ENCODE results near the gene LUC7L. TPM values are rescaled to one million over a fixed set of nuclear protein-coding genes. Genes with fewer than 3 reads are reported as not detected.

The LUC7L gene
- total RNA-seq, 2 donors from 2014 or later: 101 to 171 TPM

DNA sequence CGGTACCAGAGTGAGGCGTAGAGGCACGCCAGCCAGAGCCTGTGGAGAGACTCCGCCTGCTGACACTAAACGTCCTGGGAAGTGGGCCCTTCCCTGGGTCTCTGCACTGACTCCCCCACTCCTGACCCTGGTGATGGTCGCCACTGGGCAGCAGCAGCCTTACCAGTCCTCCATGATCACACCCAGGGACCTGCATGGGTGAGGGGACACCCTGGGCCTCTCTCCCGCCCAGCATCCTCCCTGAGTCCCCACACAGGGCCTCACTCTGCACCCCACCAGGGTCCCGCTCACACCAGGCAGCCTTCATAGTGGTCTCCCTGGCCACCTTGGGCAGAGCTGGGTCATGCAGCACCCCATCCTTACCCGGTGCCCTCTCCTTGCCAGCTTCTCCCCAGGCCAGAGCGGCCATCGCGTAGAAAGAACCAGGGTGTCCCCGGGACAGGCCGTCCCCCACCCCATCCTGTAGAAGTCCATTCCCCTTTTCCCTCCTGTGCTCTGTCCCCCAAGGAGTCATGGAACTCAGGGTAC, 35.8 kb upstream of the LUC7L start:
- Histone ChIP-seq H3K36me3 (peaks cover 30% of the 10 kb centered on the region), H3K9me3 (no peaks in the 10 kb centered on the region), H3K4me1 (ENCODE audit: control insufficient read depth in 1 of 2, low read depth in 2 of 2) (no peaks in the 10 kb centered on the region), H3K27ac (no peak overlapping the region), H3K27me3 (replicated peaks; ENCODE audit: insufficient read depth) (no peaks in the 10 kb centered on the region), H3K4me3 (no peak overlapping the region)
- DNase-seq (ENCODE audit: low spot score) (no peak), ATAC-seq (ENCODE audit: insufficient number of reproducible peaks, low FRiP score, low read depth) (no peak)
- TF ChIP-seq, protein P1, sequence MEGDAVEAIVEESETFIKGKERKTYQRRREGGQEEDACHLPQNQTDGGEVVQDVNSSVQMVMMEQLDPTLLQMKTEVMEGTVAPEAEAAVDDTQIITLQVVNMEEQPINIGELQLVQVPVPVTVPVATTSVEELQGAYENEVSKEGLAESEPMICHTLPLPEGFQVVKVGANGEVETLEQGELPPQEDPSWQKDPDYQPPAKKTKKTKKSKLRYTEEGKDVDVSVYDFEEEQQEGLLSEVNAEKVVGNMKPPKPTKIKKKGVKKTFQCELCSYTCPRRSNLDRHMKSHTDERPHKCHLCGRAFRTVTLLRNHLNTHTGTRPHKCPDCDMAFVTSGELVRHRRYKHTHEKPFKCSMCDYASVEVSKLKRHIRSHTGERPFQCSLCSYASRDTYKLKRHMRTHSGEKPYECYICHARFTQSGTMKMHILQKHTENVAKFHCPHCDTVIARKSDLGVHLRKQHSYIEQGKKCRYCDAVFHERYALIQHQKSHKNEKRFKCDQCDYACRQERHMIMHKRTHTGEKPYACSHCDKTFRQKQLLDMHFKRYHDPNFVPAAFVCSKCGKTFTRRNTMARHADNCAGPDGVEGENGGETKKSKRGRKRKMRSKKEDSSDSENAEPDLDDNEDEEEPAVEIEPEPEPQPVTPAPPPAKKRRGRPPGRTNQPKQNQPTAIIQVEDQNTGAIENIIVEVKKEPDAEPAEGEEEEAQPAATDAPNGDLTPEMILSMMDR (IDR thresholded peaks at IDR 0.05): no peak

DNA sequence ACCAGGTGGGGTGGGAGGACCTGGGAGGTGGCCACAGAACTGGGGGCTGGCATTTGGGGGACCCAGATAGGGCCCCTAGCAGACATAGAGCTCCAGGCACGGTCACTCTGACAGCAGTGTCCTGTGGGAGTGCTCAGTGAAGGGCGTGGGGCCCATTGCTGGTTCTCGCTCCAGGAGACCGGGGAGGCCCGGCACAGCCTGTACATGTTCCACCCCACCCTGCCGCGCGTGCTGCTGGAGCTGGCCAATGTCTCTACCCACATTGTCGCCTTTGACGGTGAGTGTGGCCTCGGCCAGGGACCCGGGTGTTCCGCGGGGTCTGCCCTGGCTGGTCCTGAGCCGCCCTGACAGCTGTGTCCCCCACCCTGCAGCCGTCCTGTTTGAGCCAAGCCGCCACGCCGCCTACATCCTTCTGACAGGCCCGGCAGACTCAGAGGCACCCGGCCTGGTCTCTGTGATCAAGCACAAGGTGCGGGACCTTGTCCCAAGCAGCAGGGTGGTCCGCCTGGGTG, 35.2 kb upstream of the LUC7L start:
- peaks cover 34% of the 10 kb centered on the region for H3K36me3 ChIP-seq
- ATAC-seq (ENCODE audit: insufficient number of reproducible peaks, low FRiP score, low read depth) (no peak), DNase-seq (ENCODE audit: low spot score) (no peak)
- no peaks in the 10 kb centered on the region for H3K9me3 ChIP-seq
- TF ChIP-seq, protein P1 (IDR thresholded peaks at IDR 0.05): no peak
- no peak overlapping the region for H3K4me3 ChIP-seq
- H3K4me1 ChIP-seq (ENCODE audit: control insufficient read depth in 1 of 2, low read depth in 2 of 2): no peaks in the 10 kb centered on the region
- H3K27me3 ChIP-seq (replicated peaks; ENCODE audit: insufficient read depth): no peaks in the 10 kb centered on the region
- H3K27ac ChIP-seq: no peak overlapping the region

DNA sequence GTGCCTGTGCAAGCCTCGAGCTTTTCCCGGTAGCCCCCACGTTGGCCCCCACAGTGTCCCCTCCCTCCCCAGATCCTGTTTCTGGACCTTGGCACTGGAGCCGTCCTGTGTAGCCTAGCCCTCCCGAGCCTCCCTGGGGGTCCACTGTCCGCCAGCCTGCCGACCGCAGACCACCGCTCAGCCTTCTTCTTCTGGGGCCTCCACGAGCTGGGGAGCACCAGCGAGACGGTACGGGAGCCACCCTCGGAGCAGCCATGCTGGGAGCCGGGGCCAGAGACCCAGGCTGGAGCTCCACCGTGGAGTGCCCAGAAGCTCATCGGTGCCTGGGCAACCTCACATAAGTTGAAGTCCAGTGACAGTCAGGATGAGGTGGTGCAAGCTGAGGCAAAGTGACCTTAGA, 34.7 kb upstream of the LUC7L start:
- ATAC-seq (ENCODE audit: insufficient number of reproducible peaks, low FRiP score, low read depth): no peak
- H3K4me3 ChIP-seq: no peak overlapping the region
- no peaks in the 10 kb centered on the region for H3K4me1 ChIP-seq (ENCODE audit: control insufficient read depth in 1 of 2, low read depth in 2 of 2)
- no peaks in the 10 kb centered on the region for H3K9me3 ChIP-seq
- no peaks in the 10 kb centered on the region for H3K27me3 ChIP-seq (replicated peaks; ENCODE audit: insufficient read depth)
- no peak for DNase-seq (ENCODE audit: low spot score)
- TF ChIP-seq, protein P1 (IDR thresholded peaks at IDR 0.05): no peak
- H3K36me3 ChIP-seq: peaks cover 40% of the 10 kb centered on the region
- no peak overlapping the region for H3K27ac ChIP-seq

DNA sequence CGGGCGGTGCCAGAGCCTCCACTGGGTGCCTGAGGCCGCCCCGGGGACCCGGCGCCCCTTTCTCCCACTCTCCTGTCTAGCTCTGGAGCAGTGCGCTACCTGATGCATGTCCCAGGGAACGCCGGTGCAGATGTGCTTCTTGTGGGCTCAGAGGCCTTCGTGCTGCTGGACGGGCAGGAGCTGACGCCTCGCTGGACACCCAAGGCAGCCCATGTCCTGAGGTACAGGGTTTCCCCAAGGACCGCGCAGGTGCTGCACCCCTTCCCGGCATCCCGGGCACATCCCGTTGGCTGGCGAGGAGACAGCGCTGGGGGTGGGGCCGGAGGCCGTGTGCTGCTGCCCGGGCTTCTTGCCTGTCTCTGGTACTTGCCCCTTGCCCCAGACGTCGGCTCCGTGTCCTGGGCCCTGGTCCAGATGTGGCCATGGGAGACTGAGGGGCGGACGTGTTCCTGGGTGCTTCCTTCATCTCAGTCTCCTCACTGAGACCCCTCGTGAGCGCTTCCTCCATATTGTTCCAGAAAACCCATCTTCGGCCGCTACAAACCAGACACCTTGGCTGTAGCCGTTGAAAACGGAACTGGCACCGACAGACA, 34.0 kb upstream of the LUC7L start:
- H3K9me3 ChIP-seq: no peaks in the 10 kb centered on the region
- H3K4me3 ChIP-seq: no peak overlapping the region
- no peaks in the 10 kb centered on the region for H3K4me1 ChIP-seq (ENCODE audit: control insufficient read depth in 1 of 2, low read depth in 2 of 2)
- TF ChIP-seq, protein P1 (IDR thresholded peaks at IDR 0.05): no peak
- H3K27me3 ChIP-seq (replicated peaks; ENCODE audit: insufficient read depth): no peaks in the 10 kb centered on the region
- H3K27ac ChIP-seq: no peak overlapping the region
- ATAC-seq (ENCODE audit: insufficient number of reproducible peaks, low FRiP score, low read depth) (no peak), DNase-seq (ENCODE audit: low spot score) (no peak)
- peaks cover 41% of the 10 kb centered on the region for H3K36me3 ChIP-seq

DNA sequence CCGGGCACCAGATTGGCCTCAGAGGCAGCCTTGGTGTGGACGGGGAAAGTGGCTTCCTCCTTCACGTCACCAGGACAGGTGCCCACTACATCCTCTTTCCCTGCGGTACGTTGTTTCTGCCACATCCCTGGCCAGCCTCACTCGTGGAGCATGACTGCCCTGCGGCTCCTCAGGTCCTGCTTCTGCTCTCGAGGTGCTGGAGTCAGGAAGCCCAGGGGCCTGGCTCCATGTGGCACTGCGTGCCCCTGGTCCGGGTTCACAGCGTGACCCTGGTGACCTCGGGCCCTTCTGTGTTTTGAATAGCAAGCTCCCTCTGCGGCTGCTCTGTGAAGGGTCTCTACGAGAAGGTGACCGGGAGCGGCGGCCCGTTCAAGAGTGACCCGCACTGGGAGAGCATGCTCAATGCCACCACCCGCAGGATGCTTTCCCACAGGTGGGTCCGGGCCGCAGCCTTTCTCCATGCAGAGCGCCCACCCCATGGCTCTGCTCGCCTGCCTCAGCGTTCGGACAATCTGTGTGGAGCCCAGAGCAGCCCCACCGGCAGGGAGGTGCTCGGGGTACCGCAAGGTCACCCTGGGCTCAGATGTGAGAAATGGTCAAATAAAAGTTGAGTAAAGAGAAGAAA, 33.0 kb upstream of the LUC7L start:
- Histone ChIP-seq H3K27me3 (replicated peaks; ENCODE audit: insufficient read depth) (no peaks in the 10 kb centered on the region), H3K9me3 (no peaks in the 10 kb centered on the region), H3K27ac (no peak overlapping the region), H3K36me3 (peaks cover 41% of the 10 kb centered on the region), H3K4me3 (no peak overlapping the region), H3K4me1 (ENCODE audit: control insufficient read depth in 1 of 2, low read depth in 2 of 2) (no peaks in the 10 kb centered on the region)
- ATAC-seq (ENCODE audit: insufficient number of reproducible peaks, low FRiP score, low read depth): no peak
- no peak for DNase-seq (ENCODE audit: low spot score)
- TF ChIP-seq, protein P1 (IDR thresholded peaks at IDR 0.05): no peak

Measured in thoracic aorta (tissue), 2 donors.